ENCODE results near the gene SLFN12L.
A peak's percentile ranks its signal among the peaks of the same experiment; 100 is the strongest.
"Not testable (repeated sequence)": the region's sequence is repeated elsewhere in the genome, so short reads cannot be mapped to it uniquely, and the experiment has no call there.

SLFN12L gene

GRCh38 chr17:35545150-35545549 is 7.7 kb upstream of the SLFN12L start:
- Histone ChIP-seq H3K36me3 (ENCODE audit: control insufficient read depth, insufficient read depth, low read length) (no peaks in the 10 kb centered on the region), H3K27ac (ENCODE audit: insufficient read depth, low read length, poor library complexity, severe bottlenecking) (no peak overlapping the region), H3K27me3 (replicated peaks; ENCODE audit: control insufficient read depth, insufficient read depth, low read length, poor library complexity, severe bottlenecking) (no peaks in the 10 kb centered on the region), H3K4me1 (ENCODE audit: control insufficient read depth, insufficient read depth, low read length, poor library complexity, severe bottlenecking) (peaks cover 10% of the 10 kb centered on the region), H3K4me3 (ENCODE audit: insufficient read depth, low read depth, low read length, poor library complexity, severe bottlenecking) (no peak overlapping the region), H3K9me3 (ENCODE audit: control insufficient read depth, low read length) (no peaks in the 10 kb centered on the region)
- DNase-seq, result no peak

- Histone ChIP-seq H3K4me1 (ENCODE audit: control insufficient read depth, insufficient read depth, low read length, poor library complexity, severe bottlenecking) (peaks cover 14% of the 10 kb centered on the region), H3K4me3 (ENCODE audit: insufficient read depth, low read depth, low read length, poor library complexity, severe bottlenecking) (no peak overlapping the region), H3K27ac (ENCODE audit: insufficient read depth, low read length, poor library complexity, severe bottlenecking) (no peak overlapping the region), H3K27me3 (replicated peaks; ENCODE audit: control insufficient read depth, insufficient read depth, low read length, poor library complexity, severe bottlenecking) (no peaks in the 10 kb centered on the region), H3K9me3 (ENCODE audit: control insufficient read depth, low read length) (no peaks in the 10 kb centered on the region), H3K36me3 (ENCODE audit: control insufficient read depth, insufficient read depth, low read length) (no peaks in the 10 kb centered on the region)
- no peak for DNase-seq
Observed at GRCh38 chr17:35543856-35544255, 6.4 kb upstream of the SLFN12L start.

DNA sequence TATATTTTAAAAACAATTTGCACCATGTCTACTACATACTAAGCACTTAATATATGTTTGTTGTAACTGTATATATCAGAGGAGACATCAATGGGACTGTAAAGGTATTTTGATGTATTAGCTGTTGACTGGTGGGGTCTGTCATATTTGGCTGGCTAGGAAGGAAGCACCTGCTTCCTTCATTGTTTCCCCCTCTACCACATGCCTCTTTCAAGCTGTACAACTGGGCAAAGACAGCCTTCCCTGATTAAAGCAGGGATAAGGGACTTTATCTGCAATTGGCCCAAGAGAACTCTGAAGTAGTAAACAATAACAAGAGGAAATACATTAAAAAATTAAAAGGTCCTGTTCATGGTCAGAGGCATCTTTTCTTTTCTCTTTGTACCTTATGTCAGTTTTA is 5.5 kb upstream of the SLFN12L start:
- H3K27ac ChIP-seq (ENCODE audit: insufficient read depth, low read length, poor library complexity, severe bottlenecking), result no peak overlapping the region
- no peak for DNase-seq
- no peak overlapping the region for H3K4me3 ChIP-seq (ENCODE audit: insufficient read depth, low read depth, low read length, poor library complexity, severe bottlenecking)

DNA sequence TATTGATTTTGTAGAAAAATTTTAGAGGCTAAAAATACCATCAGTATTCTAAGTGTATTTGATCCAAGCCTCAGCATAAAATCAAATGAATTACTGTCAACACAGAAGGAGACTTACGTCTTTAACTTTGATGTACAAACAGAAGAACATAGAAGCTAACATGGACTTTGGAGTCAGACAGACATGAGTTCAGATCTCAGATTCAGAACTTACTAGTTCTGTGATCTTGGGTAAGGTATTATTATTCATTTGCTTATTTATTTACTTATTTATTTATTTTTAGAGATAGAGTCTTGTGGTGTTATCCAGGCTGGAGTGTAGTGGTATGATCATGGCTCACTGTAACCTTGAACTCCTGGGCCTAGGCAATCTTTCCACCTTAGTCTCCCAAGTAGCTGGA is 4.0 kb upstream of the SLFN12L start:
- peak overlapping the region; percentile 86 for H3K27ac ChIP-seq (ENCODE audit: insufficient read depth, low read length, poor library complexity, severe bottlenecking)
- no peaks in the 10 kb centered on the region for H3K36me3 ChIP-seq (ENCODE audit: control insufficient read depth, insufficient read depth, low read length)
- no peaks in the 10 kb centered on the region for H3K27me3 ChIP-seq (replicated peaks; ENCODE audit: control insufficient read depth, insufficient read depth, low read length, poor library complexity, severe bottlenecking)
- no peaks in the 10 kb centered on the region for H3K9me3 ChIP-seq (ENCODE audit: control insufficient read depth, low read length)
- DNase-seq, result no peak
- peak overlapping the region; percentile 59 for H3K4me3 ChIP-seq (ENCODE audit: insufficient read depth, low read depth, low read length, poor library complexity, severe bottlenecking)
- H3K4me1 ChIP-seq (ENCODE audit: control insufficient read depth, insufficient read depth, low read length, poor library complexity, severe bottlenecking), result peaks cover 26% of the 10 kb centered on the region

More for the DNA sequence above, 5.5 kb upstream of the SLFN12L start:
- H3K27me3 ChIP-seq (replicated peaks; ENCODE audit: control insufficient read depth, insufficient read depth, low read length, poor library complexity, severe bottlenecking), result no peaks in the 10 kb centered on the region
- H3K4me1 ChIP-seq (ENCODE audit: control insufficient read depth, insufficient read depth, low read length, poor library complexity, severe bottlenecking), result peaks cover 22% of the 10 kb centered on the region
- H3K36me3 ChIP-seq (ENCODE audit: control insufficient read depth, insufficient read depth, low read length), result no peaks in the 10 kb centered on the region
- H3K9me3 ChIP-seq (ENCODE audit: control insufficient read depth, low read length), result no peaks in the 10 kb centered on the region

GRCh38 chr17:35540589-35541404 is 3.3 kb upstream of the SLFN12L start:
- no peaks in the 10 kb centered on the region for H3K9me3 ChIP-seq (ENCODE audit: control insufficient read depth, low read length)
- H3K27me3 ChIP-seq (replicated peaks; ENCODE audit: control insufficient read depth, insufficient read depth, low read length, poor library complexity, severe bottlenecking), result no peaks in the 10 kb centered on the region
- peaks cover 27% of the 10 kb centered on the region for H3K4me1 ChIP-seq (ENCODE audit: control insufficient read depth, insufficient read depth, low read length, poor library complexity, severe bottlenecking)
- H3K36me3 ChIP-seq (ENCODE audit: control insufficient read depth, insufficient read depth, low read length), result no peaks in the 10 kb centered on the region
- peak in 1 of 3 donors; percentile 20 for DNase-seq
- peak overlapping the region; percentile 59 for H3K4me3 ChIP-seq (ENCODE audit: insufficient read depth, low read depth, low read length, poor library complexity, severe bottlenecking)
- H3K27ac ChIP-seq (ENCODE audit: insufficient read depth, low read length, poor library complexity, severe bottlenecking), result peak overlapping the region; percentile 86

GRCh38 chr17:35539659-35540026 is 2.2 kb upstream of the SLFN12L start:
- Histone ChIP-seq H3K36me3 (ENCODE audit: control insufficient read depth, insufficient read depth, low read length) (no peaks in the 10 kb centered on the region), H3K27ac (ENCODE audit: insufficient read depth, low read length, poor library complexity, severe bottlenecking) (peak overlapping the region; percentile 86), H3K27me3 (replicated peaks; ENCODE audit: control insufficient read depth, insufficient read depth, low read length, poor library complexity, severe bottlenecking) (no peaks in the 10 kb centered on the region), H3K9me3 (ENCODE audit: control insufficient read depth, low read length) (no peaks in the 10 kb centered on the region), H3K4me3 (ENCODE audit: insufficient read depth, low read depth, low read length, poor library complexity, severe bottlenecking) (peak overlapping the region; percentile 27), H3K4me1 (ENCODE audit: control insufficient read depth, insufficient read depth, low read length, poor library complexity, severe bottlenecking) (peaks cover 27% of the 10 kb centered on the region)
- DNase-seq, result no peak

- peak overlapping the region; percentile 56 for H3K4me3 ChIP-seq (ENCODE audit: insufficient read depth, low read depth, low read length, poor library complexity, severe bottlenecking)
- H3K27ac ChIP-seq (ENCODE audit: insufficient read depth, low read length, poor library complexity, severe bottlenecking), result peak overlapping the region; percentile 86
- peaks cover 37% of the 10 kb centered on the region for H3K4me1 ChIP-seq (ENCODE audit: control insufficient read depth, insufficient read depth, low read length, poor library complexity, severe bottlenecking)
- no peaks in the 10 kb centered on the region for H3K9me3 ChIP-seq (ENCODE audit: control insufficient read depth, low read length)
- DNase-seq, result peak in 1 of 3 donors; percentile 18
- H3K27me3 ChIP-seq (replicated peaks; ENCODE audit: control insufficient read depth, insufficient read depth, low read length, poor library complexity, severe bottlenecking), result no peaks in the 10 kb centered on the region
- no peaks in the 10 kb centered on the region for H3K36me3 ChIP-seq (ENCODE audit: control insufficient read depth, insufficient read depth, low read length)
Observed at GRCh38 chr17:35536664-35537171, 760 bp downstream of the SLFN12L start.

GRCh38 chr17:35535406-35535805 is 2.1 kb downstream of the SLFN12L start:
- H3K27me3 ChIP-seq (replicated peaks; ENCODE audit: control insufficient read depth, insufficient read depth, low read length, poor library complexity, severe bottlenecking); H3K36me3 ChIP-seq (ENCODE audit: control insufficient read depth, insufficient read depth, low read length); DNase-seq; H3K9me3 ChIP-seq (ENCODE audit: control insufficient read depth, low read length): not testable (repeated sequence)
- Histone ChIP-seq H3K4me1 (ENCODE audit: control insufficient read depth, insufficient read depth, low read length, poor library complexity, severe bottlenecking) (peaks cover 35% of the 10 kb centered on the region), H3K4me3 (ENCODE audit: insufficient read depth, low read depth, low read length, poor library complexity, severe bottlenecking) (peak overlapping the region; percentile 56), H3K27ac (ENCODE audit: insufficient read depth, low read length, poor library complexity, severe bottlenecking) (peak overlapping the region; percentile 86)

DNA sequence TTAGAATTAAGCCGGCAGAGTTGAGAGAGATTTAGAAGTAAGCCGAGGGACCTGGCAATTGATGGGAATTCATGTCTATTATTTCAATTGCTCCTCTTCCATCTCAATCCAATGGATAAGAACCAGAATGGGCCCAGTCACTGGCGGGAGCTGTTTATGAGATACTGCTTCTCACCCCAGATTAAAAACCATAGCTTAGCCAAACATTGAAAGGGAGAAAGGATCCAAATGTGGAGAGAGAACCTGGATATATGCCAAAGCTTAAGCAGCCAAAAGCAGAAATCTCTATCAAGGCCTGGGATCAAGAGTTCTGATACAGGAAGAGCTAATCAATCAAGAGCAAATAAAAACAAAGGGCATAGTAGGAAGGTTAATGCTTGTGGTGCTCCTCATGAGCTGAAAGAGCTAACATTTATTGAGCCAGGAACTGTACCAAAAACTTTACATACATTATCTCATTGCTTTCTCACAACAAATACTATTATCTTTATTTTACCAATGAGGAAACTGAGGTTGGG is 2.8 kb downstream of the SLFN12L start:
- peaks cover 31% of the 10 kb centered on the region for H3K4me1 ChIP-seq (ENCODE audit: control insufficient read depth, insufficient read depth, low read length, poor library complexity, severe bottlenecking)
- peak overlapping the region; percentile 86 for H3K27ac ChIP-seq (ENCODE audit: insufficient read depth, low read length, poor library complexity, severe bottlenecking)
- H3K27me3 ChIP-seq (replicated peaks; ENCODE audit: control insufficient read depth, insufficient read depth, low read length, poor library complexity, severe bottlenecking), result no peaks in the 10 kb centered on the region
- DNase-seq, result no peak
- H3K9me3 ChIP-seq (ENCODE audit: control insufficient read depth, low read length), result no peaks in the 10 kb centered on the region
- H3K36me3 ChIP-seq (ENCODE audit: control insufficient read depth, insufficient read depth, low read length), result no peaks in the 10 kb centered on the region
- peak overlapping the region; percentile 56 for H3K4me3 ChIP-seq (ENCODE audit: insufficient read depth, low read depth, low read length, poor library complexity, severe bottlenecking)

DNA sequence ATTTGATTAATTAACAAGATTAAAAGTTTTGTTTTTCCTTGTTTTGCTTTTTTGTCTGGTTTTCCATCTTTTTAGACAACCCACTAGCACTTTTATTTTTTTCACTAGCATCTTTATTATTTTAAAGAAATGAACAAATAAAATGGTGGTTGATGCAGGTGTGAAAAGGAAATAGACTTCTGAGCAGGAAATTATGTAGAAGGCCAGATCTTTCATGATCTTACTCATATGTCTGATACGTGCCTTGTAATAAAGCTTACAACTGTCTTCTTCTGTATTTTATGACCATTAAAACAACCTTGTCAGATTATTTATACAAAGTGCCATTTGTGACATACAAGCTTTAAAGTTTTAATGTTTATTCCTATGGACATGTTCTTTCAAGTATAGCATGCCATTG is 6.3 kb downstream of the SLFN12L start:
- H3K4me1 ChIP-seq (ENCODE audit: control insufficient read depth, insufficient read depth, low read length, poor library complexity, severe bottlenecking), result peaks cover 15% of the 10 kb centered on the region
- H3K27me3 ChIP-seq (replicated peaks; ENCODE audit: control insufficient read depth, insufficient read depth, low read length, poor library complexity, severe bottlenecking), result no peaks in the 10 kb centered on the region
- H3K27ac ChIP-seq (ENCODE audit: insufficient read depth, low read length, poor library complexity, severe bottlenecking), result peak overlapping the region; percentile 52
- no peak overlapping the region for H3K4me3 ChIP-seq (ENCODE audit: insufficient read depth, low read depth, low read length, poor library complexity, severe bottlenecking)
- H3K9me3 ChIP-seq (ENCODE audit: control insufficient read depth, low read length), result no peaks in the 10 kb centered on the region
- no peaks in the 10 kb centered on the region for H3K36me3 ChIP-seq (ENCODE audit: control insufficient read depth, insufficient read depth, low read length)
- DNase-seq, result no peak
